Left ventricle myocardium inferior (tissue), 1 donor: ENCODE results near the gene GCGR. TPM values are rescaled to one million over a fixed set of nuclear protein-coding genes. Genes with fewer than 3 reads are reported as not detected.

Source experiments
- DNase-seq: peaks from one replicate; pipeline ENCODE4 v3.0.0-alpha.2; 2020
- H3K27ac ChIP-seq: fragments of 200-600 bp; replicated peaks from 2 replicates; pipeline ENCODE4 v1.8.0; 2021
- H3K27me3 ChIP-seq: fragments of 200-600 bp; 2 replicates; pipeline ENCODE4 v1.8.0; 2021; ENCODE audit warnings: low read depth
- H3K36me3 ChIP-seq: fragments of 200-600 bp; 2 replicates; pipeline ENCODE4 v1.8.0; 2021
- H3K4me1 ChIP-seq: fragments of 200-600 bp; 2 replicates; pipeline ENCODE4 v1.8.0; 2021
- H3K4me3 ChIP-seq: fragments of 200-600 bp; 2 replicates; pipeline ENCODE4 v1.8.0; 2021; ENCODE audit warnings: mild to moderate bottlenecking, moderate library complexity
- H3K9me3 ChIP-seq: fragments of 200-600 bp; replicated peaks from 2 replicates; pipeline ENCODE4 v1.8.0; 2021
- CTCF ChIP-seq: fragments of 200-600 bp; IDR thresholded peaks from 2 replicates; pipeline ENCODE4 v1.8.0; 2021; ENCODE audit warnings: antibody characterized with exemption, mild to moderate bottlenecking, borderline replicate concordance
- intact Hi-C: fragments of 100-400 bp; cut with micrococcal nuclease; formaldehyde crosslinking; loops from one replicate; pipeline ENCODE4 v1.11.0; 2022
- total RNA-seq: library from RNA; stranded (reverse); fragmentation: NEBNext Ultra II Directional; extraction: Animal tissue kit (Norgen Biotek cat#: 25700); gene quantifications from one replicate; pipeline ENCODE4 v1.2.1, GENCODE V29; 2021
- donor health status: DM: no; HTN: yes; CAD: no; lungs with severe emphysema.

The GCGR gene
- total RNA-seq, 1 donor from 2014 or later, result not detected

- H3K9me3 ChIP-seq, result no peaks in the 10 kb centered on the region
- no peak for DNase-seq
- H3K27me3 ChIP-seq, result peaks cover 54% of the 10 kb centered on the region
- no peaks in the 10 kb centered on the region for H3K4me1 ChIP-seq
- intact Hi-C loops, result no loop called here
- no peak overlapping the region for H3K4me3 ChIP-seq
- H3K36me3 ChIP-seq, result no peaks in the 10 kb centered on the region
- no peak overlapping the region for H3K27ac ChIP-seq
- TF ChIP-seq CTCF, result no peak
Observed at GRCh38 chr17:81813861-81814683, 10.1 kb downstream of the GCGR start.

GRCh38 chr17:81814748-81815645, 11.0 kb downstream of the GCGR start:
- Histone ChIP-seq H3K9me3 (no peaks in the 10 kb centered on the region), H3K27me3 (peaks cover 50% of the 10 kb centered on the region), H3K27ac (no peak overlapping the region), H3K4me1 (no peaks in the 10 kb centered on the region), H3K36me3 (no peaks in the 10 kb centered on the region), H3K4me3 (no peak overlapping the region)
- DNase-seq, result no peak
- TF ChIP-seq CTCF, result no peak
- intact Hi-C loops, result no loop called here

- no peaks in the 10 kb centered on the region for H3K9me3 ChIP-seq
- H3K4me3 ChIP-seq, result no peak overlapping the region
- H3K27me3 ChIP-seq, result peaks cover 44% of the 10 kb centered on the region
- DNase-seq, result no peak
- no peaks in the 10 kb centered on the region for H3K36me3 ChIP-seq
- no peaks in the 10 kb centered on the region for H3K4me1 ChIP-seq
- TF ChIP-seq CTCF, result no peak
- H3K27ac ChIP-seq, result no peak overlapping the region
- intact Hi-C loops, result no loop called here
Observed at GRCh38 chr17:81815646-81815986, 11.7 kb downstream of the GCGR start.

GRCh38 chr17:81817758-81818147, 13.8 kb downstream of the GCGR start:
- H3K4me3 ChIP-seq, result no peak overlapping the region
- peaks cover 17% of the 10 kb centered on the region for H3K4me1 ChIP-seq
- H3K27me3 ChIP-seq, result peaks cover 22% of the 10 kb centered on the region
- no peak for DNase-seq
- H3K9me3 ChIP-seq, result no peaks in the 10 kb centered on the region
- H3K27ac ChIP-seq, result no peak overlapping the region
- no peaks in the 10 kb centered on the region for H3K36me3 ChIP-seq
- intact Hi-C loops, result no loop called here
- TF ChIP-seq CTCF, result no peak

GRCh38 chr17:81819708-81820107, 15.8 kb downstream of the GCGR start:
- TF ChIP-seq CTCF, result no peak
- intact Hi-C loops, result no loop called here
- no peak for DNase-seq
- Histone ChIP-seq H3K4me1 (peaks cover 20% of the 10 kb centered on the region), H3K4me3 (no peak overlapping the region), H3K36me3 (peaks cover 10% of the 10 kb centered on the region), H3K9me3 (no peaks in the 10 kb centered on the region), H3K27ac (no peak overlapping the region), H3K27me3 (peaks cover 9% of the 10 kb centered on the region)
